ENCODE data around the gene REPS1. TPM values are rescaled to one million over a fixed set of nuclear protein-coding genes. Genes with fewer than 3 reads are reported as not detected.
"Not testable (repeated sequence)": the region's sequence is repeated elsewhere in the genome, so short reads cannot be mapped to it uniquely, and the experiment has no call there.

REPS1 gene
- total RNA-seq, 2 donors from 2014 or later: 73.4 to 88.6 TPM

GRCh38 chr6:138957484-138957883 is 30.6 kb downstream of the REPS1 start:
- H3K27me3 Mint-ChIP-seq: no peaks in the 10 kb centered on the region
- H3K4me3 Mint-ChIP-seq: no peak overlapping the region
- no peak for DNase-seq
- H3K27ac Mint-ChIP-seq: peak overlapping the region; percentile 85
- H3K36me3 Mint-ChIP-seq (ENCODE audit: low read depth): no peaks in the 10 kb centered on the region
- ATAC-seq: no peak
- no peaks in the 10 kb centered on the region for H3K9me3 ChIP-seq (ENCODE audit: control insufficient read depth, low read length, poor library complexity, severe bottlenecking)
- peaks cover 46% of the 10 kb centered on the region for H3K4me1 Mint-ChIP-seq

GRCh38 chr6:138956244-138956924 is 31.7 kb downstream of the REPS1 start:
- ATAC-seq (no peak), DNase-seq (no peak)
- no peaks in the 10 kb centered on the region for H3K9me3 ChIP-seq (ENCODE audit: control insufficient read depth, low read length, poor library complexity, severe bottlenecking)
- Mint-ChIP-seq H3K27me3 (no peaks in the 10 kb centered on the region), H3K36me3 (ENCODE audit: low read depth) (no peaks in the 10 kb centered on the region), H3K4me3 (no peak overlapping the region), H3K4me1 (peaks cover 46% of the 10 kb centered on the region), H3K27ac (peak overlapping the region; percentile 85)

GRCh38 chr6:138955262-138955661 is 32.8 kb downstream of the REPS1 start:
- H3K27me3 Mint-ChIP-seq: no peaks in the 10 kb centered on the region
- H3K4me1 Mint-ChIP-seq: peaks cover 44% of the 10 kb centered on the region
- no peak overlapping the region for H3K27ac Mint-ChIP-seq
- DNase-seq (no peak), ATAC-seq (no peak)
- no peak overlapping the region for H3K4me3 Mint-ChIP-seq
- no peaks in the 10 kb centered on the region for H3K9me3 ChIP-seq (ENCODE audit: control insufficient read depth, low read length, poor library complexity, severe bottlenecking)
- H3K36me3 Mint-ChIP-seq (ENCODE audit: low read depth): no peaks in the 10 kb centered on the region

GRCh38 chr6:138953451-138953850 is 34.6 kb downstream of the REPS1 start:
- no peaks in the 10 kb centered on the region for H3K36me3 Mint-ChIP-seq (ENCODE audit: low read depth)
- ATAC-seq (no peak), DNase-seq (no peak)
- peaks cover 43% of the 10 kb centered on the region for H3K4me1 Mint-ChIP-seq
- no peaks in the 10 kb centered on the region for H3K27me3 Mint-ChIP-seq
- no peak overlapping the region for H3K4me3 Mint-ChIP-seq
- no peaks in the 10 kb centered on the region for H3K9me3 ChIP-seq (ENCODE audit: control insufficient read depth, low read length, poor library complexity, severe bottlenecking)
- peak overlapping the region; percentile 57 for H3K27ac Mint-ChIP-seq

GRCh38 chr6:138948546-138949179 is 39.4 kb downstream of the REPS1 start:
- H3K9me3 ChIP-seq (ENCODE audit: control insufficient read depth, low read length, poor library complexity, severe bottlenecking): no peaks in the 10 kb centered on the region
- ATAC-seq (no peak), DNase-seq (no peak)
- H3K4me3 Mint-ChIP-seq: peak overlapping the region; percentile 2
- H3K27me3 Mint-ChIP-seq: no peaks in the 10 kb centered on the region
- peak overlapping the region; percentile 91 for H3K27ac Mint-ChIP-seq
- peaks cover 21% of the 10 kb centered on the region for H3K4me1 Mint-ChIP-seq
- H3K36me3 Mint-ChIP-seq (ENCODE audit: low read depth): peaks cover 2% of the 10 kb centered on the region

GRCh38 chr6:138948004-138948403 is 40.0 kb downstream of the REPS1 start:
- H3K27ac Mint-ChIP-seq: peak overlapping the region; percentile 91
- peaks cover 2% of the 10 kb centered on the region for H3K36me3 Mint-ChIP-seq (ENCODE audit: low read depth)
- no peak for ATAC-seq
- H3K4me1 Mint-ChIP-seq: peaks cover 14% of the 10 kb centered on the region
- H3K27me3 Mint-ChIP-seq: no peaks in the 10 kb centered on the region
- no peak overlapping the region for H3K4me3 Mint-ChIP-seq
- no peak for DNase-seq
- no peaks in the 10 kb centered on the region for H3K9me3 ChIP-seq (ENCODE audit: control insufficient read depth, low read length, poor library complexity, severe bottlenecking)

- H3K4me3 Mint-ChIP-seq: no peak overlapping the region
- no peaks in the 10 kb centered on the region for H3K9me3 ChIP-seq (ENCODE audit: control insufficient read depth, low read length, poor library complexity, severe bottlenecking)
- ATAC-seq: no peak
- H3K27ac Mint-ChIP-seq: peak overlapping the region; percentile 91
- peaks cover 2% of the 10 kb centered on the region for H3K36me3 Mint-ChIP-seq (ENCODE audit: low read depth)
- peaks cover 13% of the 10 kb centered on the region for H3K4me1 Mint-ChIP-seq
- no peaks in the 10 kb centered on the region for H3K27me3 Mint-ChIP-seq
- DNase-seq: no peak
These were observed 42.7 kb downstream of the REPS1 start for GRCh38 chr6:138945354-138945753.

- DNase-seq: peak in 2 of 3 donors; percentile 22 to 26
- ATAC-seq: peak; percentile 94
- peak overlapping the region; percentile 91 for H3K27ac Mint-ChIP-seq
These were observed 43.6 kb downstream of the REPS1 start for GRCh38 chr6:138944412-138944811.

GRCh38 chr6:138943089-138943625 is 44.9 kb downstream of the REPS1 start:
- H3K9me3 ChIP-seq (ENCODE audit: control insufficient read depth, low read length, poor library complexity, severe bottlenecking): no peaks in the 10 kb centered on the region
- Mint-ChIP-seq H3K27me3 (no peaks in the 10 kb centered on the region), H3K4me1 (peaks cover 5% of the 10 kb centered on the region), H3K36me3 (ENCODE audit: low read depth) (peaks cover 2% of the 10 kb centered on the region), H3K4me3 (no peak overlapping the region), H3K27ac (peak overlapping the region; percentile 69)
- ATAC-seq (no peak), DNase-seq (no peak)

More at GRCh38 chr6:138944412-138944811, 43.6 kb downstream of the REPS1 start:
- H3K9me3 ChIP-seq (ENCODE audit: control insufficient read depth, low read length, poor library complexity, severe bottlenecking): no peaks in the 10 kb centered on the region
- Mint-ChIP-seq H3K36me3 (ENCODE audit: low read depth) (peaks cover 2% of the 10 kb centered on the region), H3K27me3 (no peaks in the 10 kb centered on the region), H3K4me1 (peaks cover 11% of the 10 kb centered on the region), H3K4me3 (no peak overlapping the region)

GRCh38 chr6:138936873-138937272 is 51.2 kb downstream of the REPS1 start:
- H3K27me3 Mint-ChIP-seq; H3K36me3 Mint-ChIP-seq (ENCODE audit: low read depth); ATAC-seq; H3K4me3 Mint-ChIP-seq; DNase-seq; H3K4me1 Mint-ChIP-seq; H3K9me3 ChIP-seq (ENCODE audit: control insufficient read depth, low read length, poor library complexity, severe bottlenecking); H3K27ac Mint-ChIP-seq: not testable (repeated sequence)

- no peaks in the 10 kb centered on the region for H3K36me3 Mint-ChIP-seq (ENCODE audit: low read depth)
- ATAC-seq (no peak), DNase-seq (no peak)
- no peaks in the 10 kb centered on the region for H3K27me3 Mint-ChIP-seq
- peak overlapping the region; percentile 72 for H3K27ac Mint-ChIP-seq
- H3K9me3 ChIP-seq (ENCODE audit: control insufficient read depth, low read length, poor library complexity, severe bottlenecking): no peaks in the 10 kb centered on the region
- no peak overlapping the region for H3K4me3 Mint-ChIP-seq
- H3K4me1 Mint-ChIP-seq: peaks cover 2% of the 10 kb centered on the region
These were observed 56.4 kb downstream of the REPS1 start for GRCh38 chr6:138931660-138932059.

GRCh38 chr6:138926579-138926978 is 61.5 kb downstream of the REPS1 start:
- no peak overlapping the region for H3K4me3 Mint-ChIP-seq
- no peak overlapping the region for H3K27ac Mint-ChIP-seq
- H3K36me3 Mint-ChIP-seq (ENCODE audit: low read depth): no peaks in the 10 kb centered on the region
- H3K9me3 ChIP-seq (ENCODE audit: control insufficient read depth, low read length, poor library complexity, severe bottlenecking): no peaks in the 10 kb centered on the region
- H3K27me3 Mint-ChIP-seq: no peaks in the 10 kb centered on the region
- ATAC-seq (no peak), DNase-seq (no peak)
- peaks cover 4% of the 10 kb centered on the region for H3K4me1 Mint-ChIP-seq

GRCh38 chr6:138925806-138926205 is 62.2 kb downstream of the REPS1 start:
- no peak overlapping the region for H3K4me3 Mint-ChIP-seq
- H3K27me3 Mint-ChIP-seq: no peaks in the 10 kb centered on the region
- H3K36me3 Mint-ChIP-seq (ENCODE audit: low read depth): no peaks in the 10 kb centered on the region
- no peaks in the 10 kb centered on the region for H3K9me3 ChIP-seq (ENCODE audit: control insufficient read depth, low read length, poor library complexity, severe bottlenecking)
- H3K4me1 Mint-ChIP-seq: peaks cover 4% of the 10 kb centered on the region
- ATAC-seq (no peak), DNase-seq (no peak)
- no peak overlapping the region for H3K27ac Mint-ChIP-seq

Data from T-helper 17 cell (primary cell).